ENCODE data around the gene ATP6V0C. TPM values are rescaled to one million over a fixed set of nuclear protein-coding genes. Genes with fewer than 3 reads are reported as not detected.
"Not testable (repeated sequence)": the region's sequence is repeated elsewhere in the genome, so short reads cannot be mapped to it uniquely, and the experiment has no call there.

The ATP6V0C gene
- total RNA-seq, 2 donors from 2014 or later, result 103 to 146 TPM

GRCh38 chr16:2537451-2538379 is 24.0 kb downstream of the ATP6V0C start, which contains the start of gene PDPK1:
Gene PDPK1, plus strand, starts transcription at chr16:2538021. Its CDS starts 92 bp downstream, at chr16:2538113.
- H3K4me1 Mint-ChIP-seq (ENCODE audit: low read depth in 2 of 2), result peaks cover 28 to 36% of the 10 kb centered on the region in 2 donors
- peak within 1 kb of the TSS; percentile 70 to 91 for H3K27ac Mint-ChIP-seq
- DNase-seq (ENCODE audit: low spot score) (peak; percentile 96), ATAC-seq (peak; percentile 95)
- no peaks in the 10 kb centered on the region for H3K9me3 Mint-ChIP-seq
- H3K4me3 Mint-ChIP-seq, result peak within 1 kb of the TSS; percentile 83
- H3K27me3 Mint-ChIP-seq, result no peaks in the 10 kb centered on the region
- H3K36me3 Mint-ChIP-seq, result no peaks in the 10 kb centered on the region

GRCh38 chr16:2539192-2539844 is 25.6 kb downstream of the ATP6V0C start:
- H3K27me3 Mint-ChIP-seq; H3K9me3 Mint-ChIP-seq; DNase-seq (ENCODE audit: low spot score); H3K36me3 Mint-ChIP-seq; ATAC-seq: not testable (repeated sequence)
- H3K4me3 Mint-ChIP-seq, result peak overlapping the region; percentile 83
- H3K27ac Mint-ChIP-seq, result peak overlapping the region; percentile 48 to 79
- H3K4me1 Mint-ChIP-seq (ENCODE audit: low read depth in 2 of 2), result peaks cover 25 to 28% of the 10 kb centered on the region in 2 donors

- peak; percentile 49 for DNase-seq (ENCODE audit: low spot score)
- peak overlapping the region; percentile 83 for H3K4me3 Mint-ChIP-seq
- not testable (repeated sequence) for ATAC-seq, H3K27me3 Mint-ChIP-seq, H3K9me3 Mint-ChIP-seq, H3K36me3 Mint-ChIP-seq
- H3K27ac Mint-ChIP-seq, result peak overlapping the region; percentile 48 to 79
- peaks cover 25 to 28% of the 10 kb centered on the region in 2 donors for H3K4me1 Mint-ChIP-seq (ENCODE audit: low read depth in 2 of 2)
Measured at GRCh38 chr16:2539845-2540458, 26.2 kb downstream of the ATP6V0C start.

DNA sequence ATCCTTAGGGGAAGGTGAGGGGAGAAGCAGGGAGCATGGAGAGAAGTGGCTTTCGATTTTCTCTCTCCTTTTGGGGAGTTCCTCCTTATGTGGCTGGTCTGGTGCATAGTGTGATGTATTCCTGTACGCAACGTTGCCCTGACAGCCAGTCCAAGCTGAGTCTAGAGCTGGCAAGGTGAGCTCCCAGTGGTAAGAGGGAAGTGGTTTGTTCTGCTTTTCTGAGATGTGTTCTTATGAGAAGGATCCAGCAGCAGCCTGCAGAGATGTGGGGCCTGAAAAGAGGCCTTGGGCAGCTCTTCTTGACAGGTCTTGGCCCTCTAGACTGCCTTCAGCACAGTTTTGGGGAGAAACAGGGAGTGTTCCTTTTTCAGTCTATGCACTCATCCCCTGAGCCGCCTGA is 27.2 kb downstream of the ATP6V0C start:
- not testable (repeated sequence) for DNase-seq (ENCODE audit: low spot score); H3K9me3 Mint-ChIP-seq; H3K27me3 Mint-ChIP-seq; H3K36me3 Mint-ChIP-seq; ATAC-seq
- peaks cover 29 to 33% of the 10 kb centered on the region in 2 donors for H3K4me1 Mint-ChIP-seq (ENCODE audit: low read depth in 2 of 2)
- H3K27ac Mint-ChIP-seq, result peak overlapping the region; percentile 34 to 56
- H3K4me3 Mint-ChIP-seq, result peak overlapping the region; percentile 31

DNA sequence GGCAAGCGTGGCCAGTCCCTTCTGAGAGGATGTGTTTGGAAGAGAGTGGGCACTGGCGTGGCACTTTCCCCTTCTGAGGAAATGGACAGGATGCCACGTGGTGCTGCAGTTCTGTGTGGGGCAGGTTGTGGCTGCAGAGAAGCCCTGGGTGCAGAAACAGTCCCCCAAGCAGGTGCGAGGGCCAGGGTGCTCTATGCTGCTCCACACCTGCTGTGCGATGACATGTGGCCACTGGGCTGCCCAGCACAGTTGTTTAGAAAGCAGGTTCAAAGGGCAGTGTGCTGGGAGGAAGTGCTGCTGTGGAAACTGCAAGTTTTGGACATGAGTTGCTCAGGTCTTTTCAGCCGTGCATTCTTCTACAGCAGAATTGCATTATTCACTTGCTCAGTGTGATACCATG is 27.7 kb downstream of the ATP6V0C start:
- H3K27ac Mint-ChIP-seq, result peak overlapping the region; percentile 34 to 56
- H3K4me3 Mint-ChIP-seq; DNase-seq (ENCODE audit: low spot score); H3K36me3 Mint-ChIP-seq; H3K9me3 Mint-ChIP-seq; H3K27me3 Mint-ChIP-seq; ATAC-seq: not testable (repeated sequence)
- H3K4me1 Mint-ChIP-seq (ENCODE audit: low read depth in 2 of 2), result peaks cover 29 to 33% of the 10 kb centered on the region in 2 donors

GRCh38 chr16:2543771-2544170 is 30.0 kb downstream of the ATP6V0C start:
- not testable (repeated sequence) for H3K9me3 Mint-ChIP-seq; H3K27me3 Mint-ChIP-seq; H3K4me3 Mint-ChIP-seq; DNase-seq (ENCODE audit: low spot score); H3K27ac Mint-ChIP-seq; H3K36me3 Mint-ChIP-seq; ATAC-seq
- H3K4me1 Mint-ChIP-seq (ENCODE audit: low read depth in 2 of 2), result peaks cover 24 to 30% of the 10 kb centered on the region in 2 donors

DNA sequence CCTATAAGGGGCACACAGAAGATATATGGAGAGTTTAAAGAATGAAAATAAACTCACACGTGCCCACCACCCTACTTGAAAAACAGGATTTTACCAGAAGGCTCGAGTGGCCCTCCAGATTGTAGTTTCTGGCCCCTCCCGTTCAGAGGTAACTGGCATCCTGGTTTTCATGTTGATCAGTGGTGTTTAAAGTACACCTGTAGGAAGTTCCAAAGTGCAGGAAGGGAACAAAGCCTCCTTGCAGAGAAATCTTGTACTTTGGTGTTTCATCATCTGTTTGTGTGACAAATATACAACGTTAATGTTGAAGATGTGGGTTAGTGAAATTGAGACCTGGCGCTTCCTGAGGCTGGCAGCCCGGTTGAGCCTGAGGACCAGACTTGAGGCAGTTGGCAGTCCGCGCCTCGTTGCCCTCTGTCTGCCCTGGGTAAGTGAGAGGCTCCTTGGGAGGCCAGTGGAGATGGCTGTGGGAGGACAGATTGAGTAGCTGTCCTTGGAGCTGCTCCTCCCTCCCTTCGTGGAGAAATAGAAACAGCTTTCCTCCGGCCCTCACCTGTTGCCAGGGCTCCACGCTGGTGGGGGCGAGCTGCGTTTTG is 36.6 kb downstream of the ATP6V0C start:
- ATAC-seq; H3K27me3 Mint-ChIP-seq; DNase-seq (ENCODE audit: low spot score); H3K4me1 Mint-ChIP-seq (ENCODE audit: low read depth in 2 of 2); H3K27ac Mint-ChIP-seq; H3K9me3 Mint-ChIP-seq; H3K36me3 Mint-ChIP-seq; H3K4me3 Mint-ChIP-seq: not testable (repeated sequence)

DNA sequence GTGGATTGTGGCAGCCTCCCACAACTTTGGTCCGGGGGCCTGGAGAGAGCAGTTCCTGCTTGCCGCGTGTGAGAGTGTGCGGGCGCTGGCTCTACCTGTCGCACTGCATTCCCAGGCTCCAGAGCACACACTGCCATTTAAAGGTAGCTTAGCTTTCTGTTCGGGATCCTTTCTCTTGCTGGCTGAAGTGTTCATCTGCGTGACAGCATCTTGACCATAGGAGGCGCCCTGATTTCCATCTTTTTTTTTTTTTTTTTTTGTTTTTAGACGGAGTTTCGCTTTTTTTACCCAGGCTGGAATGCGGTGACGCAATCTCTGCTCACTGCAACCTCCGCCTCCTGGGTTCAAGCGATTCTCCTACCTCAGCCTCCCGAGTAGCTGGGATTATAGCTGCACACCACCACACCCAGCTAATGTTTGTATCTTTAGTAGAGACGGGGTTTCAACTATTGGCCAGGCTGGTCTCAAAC is 37.7 kb downstream of the ATP6V0C start:
- ATAC-seq; H3K4me1 Mint-ChIP-seq (ENCODE audit: low read depth in 2 of 2); H3K9me3 Mint-ChIP-seq; H3K27me3 Mint-ChIP-seq; H3K36me3 Mint-ChIP-seq; H3K4me3 Mint-ChIP-seq; DNase-seq (ENCODE audit: low spot score); H3K27ac Mint-ChIP-seq: not testable (repeated sequence)

- not testable (repeated sequence) for H3K9me3 Mint-ChIP-seq; H3K4me3 Mint-ChIP-seq; H3K27me3 Mint-ChIP-seq; ATAC-seq; H3K27ac Mint-ChIP-seq; H3K4me1 Mint-ChIP-seq (ENCODE audit: low read depth in 2 of 2); DNase-seq (ENCODE audit: low spot score); H3K36me3 Mint-ChIP-seq
Measured at GRCh38 chr16:2554709-2555425, 41.1 kb downstream of the ATP6V0C start.

GRCh38 chr16:2557150-2557549 is 43.4 kb downstream of the ATP6V0C start:
- H3K4me3 Mint-ChIP-seq; H3K27ac Mint-ChIP-seq; ATAC-seq; H3K9me3 Mint-ChIP-seq; H3K4me1 Mint-ChIP-seq (ENCODE audit: low read depth in 2 of 2); H3K36me3 Mint-ChIP-seq; H3K27me3 Mint-ChIP-seq; DNase-seq (ENCODE audit: low spot score): not testable (repeated sequence)

DNA sequence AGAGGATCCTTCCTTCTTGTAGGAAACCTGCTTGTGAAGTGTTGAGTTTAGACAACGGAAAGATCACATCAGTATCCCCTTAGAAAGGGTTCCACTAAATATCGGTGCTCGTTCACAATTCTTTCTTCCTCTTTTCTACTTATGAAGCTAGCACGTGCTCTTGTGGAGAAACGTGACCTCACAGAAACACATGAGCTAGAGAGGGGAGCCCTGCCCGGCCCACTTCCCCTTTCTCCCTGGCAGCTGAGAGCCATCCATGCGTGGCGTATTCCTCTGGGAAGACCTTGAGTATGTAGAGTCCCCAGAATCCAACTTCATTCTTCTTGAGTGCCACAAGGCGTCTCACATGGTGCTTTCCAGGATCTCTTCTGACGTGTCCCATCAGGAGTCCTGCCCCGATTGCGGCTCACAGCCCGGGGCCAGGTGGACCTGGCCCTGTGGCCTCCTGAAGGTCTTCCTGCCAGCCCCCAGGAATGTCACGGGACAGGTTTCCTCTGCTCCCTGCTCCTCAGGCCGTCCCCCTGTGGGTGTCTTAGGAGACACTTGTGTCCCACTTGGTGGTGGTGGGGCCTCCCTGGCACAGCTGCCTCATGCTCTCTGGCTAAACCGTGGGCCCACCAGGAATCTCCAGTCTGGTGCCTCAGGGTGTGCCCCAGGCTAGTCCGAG is 46.5 kb downstream of the ATP6V0C start:
- H3K4me3 Mint-ChIP-seq; H3K4me1 Mint-ChIP-seq (ENCODE audit: low read depth in 2 of 2); H3K9me3 Mint-ChIP-seq; H3K27ac Mint-ChIP-seq; ATAC-seq; H3K36me3 Mint-ChIP-seq; H3K27me3 Mint-ChIP-seq; DNase-seq (ENCODE audit: low spot score): not testable (repeated sequence)

GRCh38 chr16:2560798-2561133 is 47.0 kb downstream of the ATP6V0C start:
- not testable (repeated sequence) for H3K4me1 Mint-ChIP-seq (ENCODE audit: low read depth in 2 of 2); H3K9me3 Mint-ChIP-seq; H3K27me3 Mint-ChIP-seq; H3K36me3 Mint-ChIP-seq; H3K4me3 Mint-ChIP-seq; H3K27ac Mint-ChIP-seq
- peak; percentile 86 for ATAC-seq
- DNase-seq (ENCODE audit: low spot score), result peak; percentile 79

DNA sequence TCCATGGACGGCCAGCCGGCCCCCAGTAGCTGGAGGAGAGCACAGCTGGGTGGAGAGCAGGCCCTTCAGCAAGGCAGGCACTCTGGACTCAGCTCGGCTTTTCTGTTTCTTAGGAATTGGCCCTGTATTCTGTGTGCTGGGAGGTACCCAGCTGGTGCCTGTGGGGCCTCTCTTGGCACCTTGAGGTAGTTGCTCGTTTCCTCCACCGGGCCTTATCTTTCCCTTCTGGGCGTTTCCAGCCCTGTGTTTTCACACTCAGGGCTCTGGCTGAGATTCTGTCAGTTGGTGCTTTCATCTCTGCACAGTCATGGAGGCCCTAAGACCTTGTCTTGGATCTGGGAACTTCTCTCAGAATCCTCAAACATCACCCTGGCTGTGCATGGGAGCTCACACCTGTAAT is 53.8 kb downstream of the ATP6V0C start:
- not testable (repeated sequence) for H3K27ac Mint-ChIP-seq; H3K36me3 Mint-ChIP-seq; ATAC-seq; H3K27me3 Mint-ChIP-seq; H3K4me3 Mint-ChIP-seq; H3K4me1 Mint-ChIP-seq (ENCODE audit: low read depth in 2 of 2); H3K9me3 Mint-ChIP-seq; DNase-seq (ENCODE audit: low spot score)
